Measurements from ENCODE around the gene SRRM5. TPM values are rescaled to one million over a fixed set of nuclear protein-coding genes. Genes with fewer than 3 reads are reported as not detected.

The SRRM5 gene
- total and polyA plus RNA-seq, 2 of the 4 experiments (the other 2 are of a cell fraction) = 0.10 TPM; not detected in 1

DNA sequence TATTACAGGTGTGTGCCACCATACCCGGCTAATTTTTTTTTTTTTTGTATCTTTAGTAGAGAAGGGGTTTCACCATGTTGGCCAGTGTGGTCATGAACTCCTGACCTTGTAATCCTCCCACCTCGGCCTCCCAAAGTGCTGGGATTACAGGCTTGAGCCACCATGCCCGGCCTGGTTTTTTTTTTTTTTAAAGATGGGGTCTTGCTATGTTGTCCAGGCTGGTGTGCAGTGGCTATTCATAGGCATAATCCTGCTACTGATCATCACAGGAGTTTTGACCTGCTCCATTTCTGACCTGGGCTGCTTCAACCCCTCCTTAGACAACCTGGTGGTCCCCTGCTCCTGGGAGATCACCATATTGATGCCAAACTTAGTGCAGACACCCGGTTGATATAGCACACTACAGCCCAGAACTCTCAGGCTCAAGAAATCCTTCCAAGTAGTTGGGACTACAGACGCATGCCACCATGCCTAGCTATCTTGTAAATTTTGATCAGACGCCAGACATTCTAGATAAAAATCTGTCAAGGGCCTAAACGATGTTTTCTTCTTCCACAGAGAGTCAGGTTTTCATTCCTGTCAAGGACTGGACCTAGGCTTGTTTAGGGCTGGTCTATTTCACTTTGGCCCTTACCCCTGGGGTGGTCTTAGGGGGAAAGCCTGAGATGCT is 48.5 kb downstream of the SRRM5 start:
- Histone ChIP-seq H2AK5ac (ENCODE audit: low read depth, low read length) (no peak overlapping the region), H2BK120ac (ENCODE audit: low read depth, low read length) (no peak overlapping the region), H3K23ac (ENCODE audit: low read depth, low read length) (no peak overlapping the region), H3K4me1 (ENCODE audit: control insufficient read depth, insufficient read depth, low read length) (no peaks in the 10 kb centered on the region), H2BK20ac (ENCODE audit: low read depth, low read length) (no peak overlapping the region), H3K9ac (ENCODE audit: low read depth, low read length) (no peak overlapping the region), H3K27me3 (ENCODE audit: control insufficient read depth, insufficient read depth, low read length) (no peaks in the 10 kb centered on the region), H2BK5ac (ENCODE audit: low read depth, low read length, poor library complexity, severe bottlenecking) (no peak overlapping the region), H2AFZ (replicated peaks; ENCODE audit: low read length, poor library complexity) (no peak overlapping the region), H3K56ac (ENCODE audit: extremely low read depth, insufficient read depth, low read length) (no peak overlapping the region), H3K79me1 (ENCODE audit: low read depth in 1 of 2, low read length in 2 of 2) (peaks cover 53 to 81% of the 10 kb centered on the region in 2 experiments), H3K4ac (ENCODE audit: low read depth, low read length) (no peak overlapping the region), H4K20me1 (ENCODE audit: insufficient read depth, low read length) (peaks cover 54% of the 10 kb centered on the region), H4K8ac (ENCODE audit: low read depth in 2 of 2, low read length in 2 of 2) (no peak overlapping the region), H2BK15ac (ENCODE audit: low read depth, low read length) (no peak overlapping the region), H3K4me2 (ENCODE audit: low read depth, low read length) (no peak overlapping the region), H3K36me3 (ENCODE audit: control insufficient read depth, insufficient read depth, low read length) (peaks cover 66% of the 10 kb centered on the region), H3K4me3 (ENCODE audit: insufficient read depth, low read depth, low read length) (no peak overlapping the region), H3K27ac (ENCODE audit: insufficient read depth, low read length) (no peak overlapping the region), H3K9me1 (ENCODE audit: insufficient read depth, low read length) (peaks cover 15% of the 10 kb centered on the region), H2AK9ac (replicated peaks; ENCODE audit: low read depth, low read length, poor library complexity) (no peak overlapping the region), H3K9me3 (ENCODE audit: control insufficient read depth, insufficient read depth, low read length) (peaks cover 3% of the 10 kb centered on the region; the same call in 1 of the 2 replicates), H3K14ac (replicated peaks; ENCODE audit: low read depth, low read length) (no peak overlapping the region), H4K91ac (ENCODE audit: insufficient read depth, low read depth, low read length) (no peak overlapping the region), H3K18ac (ENCODE audit: low read depth, low read length) (no peak overlapping the region), H4K5ac (ENCODE audit: low read depth, low read length) (no peak overlapping the region)
- WGBS, 2 experiments (ENCODE audit: extremely low coverage in 2 of 2, insufficient read length in 1 of 2) = 100% methylated on average over 4 of the region's 7 CpGs; no CpG with 5 or more reads in 1 of the 2 experiments
- no TSS peak for BruUV-seq (replicated peaks)
- dilution Hi-C loops (cut with HindIII; ENCODE audit: low sequenced_read_pairs, unreplicated experiment) = no loop called here
- ChIA-PET CTCF (no interaction called here), POLR2A (ENCODE audit: unreplicated experiment) (no interaction called here)
- intact Hi-C loops (cut with micrococcal nuclease) = loop anchor here (10.0 kb wide), 1 partner anchor 556 kb away; no protein-coding TSS in a partner anchor
- in situ Hi-C loops (cut with MboI; ENCODE audit: low sequenced_read_pairs) = no loop called here
- no peak for ATAC-seq (ENCODE audit: low read depth)
- no peak for DNase-seq
- no peak for TF ChIP-seq SMC3 (IDR thresholded peaks at IDR 0.05; ENCODE audit: low read depth, low read length)
- no peak for TF ChIP-seq MAFK (IDR thresholded peaks at IDR 0.05; ENCODE audit: low read depth, low read length)
- no peak for TF ChIP-seq NFE2L2 (IDR thresholded peaks at IDR 0.05; ENCODE audit: low read depth, low read length)
- TF ChIP-seq CHD1 (IDR thresholded peaks at IDR 0.05; ENCODE audit: low read depth, low read length) = no peak
- TF ChIP-seq MAZ (IDR thresholded peaks at IDR 0.05; ENCODE audit: borderline replicate concordance, low read depth, low read length) = no peak
